Measurements from ENCODE around the gene LUM.

LUM gene

GRCh38 chr12:91074154-91074709 lies 37.1 kb downstream of the LUM start:
- DNase-seq (ENCODE audit: low spot score): no peak

GRCh38 chr12:91073426-91073825 lies 37.9 kb downstream of the LUM start:
- DNase-seq (ENCODE audit: low spot score): no peak

GRCh38 chr12:91072931-91073330 lies 38.4 kb downstream of the LUM start:
- DNase-seq (ENCODE audit: low spot score): no peak

GRCh38 chr12:91070936-91071335 lies 40.4 kb downstream of the LUM start:
- DNase-seq (ENCODE audit: low spot score): no peak

GRCh38 chr12:91065396-91065795 lies 45.9 kb downstream of the LUM start:
- no peak for DNase-seq (ENCODE audit: low spot score)

GRCh38 chr12:91064640-91065039 lies 46.7 kb downstream of the LUM start:
- no peak for DNase-seq (ENCODE audit: low spot score)

- DNase-seq (ENCODE audit: low spot score): no peak
Observed at GRCh38 chr12:91061091-91061490, 50.2 kb downstream of the LUM start.

GRCh38 chr12:91059211-91059610 lies 52.1 kb downstream of the LUM start:
- DNase-seq (ENCODE audit: low spot score): no peak

- no peak for DNase-seq (ENCODE audit: low spot score)
Observed at GRCh38 chr12:91058786-91059185, 52.5 kb downstream of the LUM start.

- no peak for DNase-seq (ENCODE audit: low spot score)
Observed at GRCh38 chr12:91057368-91058165, 53.7 kb downstream of the LUM start, which contains the start of gene KERA. TSS of gene KERA (minus strand) at chr12:91058024. CDS start at chr12:91056281, 1,743 bp downstream.

GRCh38 chr12:91056488-91056887 lies 54.8 kb downstream of the LUM start:
- DNase-seq (ENCODE audit: low spot score): no peak

GRCh38 chr12:91055976-91056375 lies 55.3 kb downstream of the LUM start:
- no peak for DNase-seq (ENCODE audit: low spot score)

GRCh38 chr12:91053951-91054715 lies 57.2 kb downstream of the LUM start:
- no peak for DNase-seq (ENCODE audit: low spot score)
